OCI-LY1 (cell line): ENCODE measurements around the gene VSIR.

ENCODE experiments used
- H2AFZ ChIP-seq: fragments of 200-600 bp; sonication (generic), shearing (Covaris generic); 2 replicates; pipeline ENCODE4 v1.6.0; 2014; ENCODE audit warnings: antibody characterized with exemption, mild to moderate bottlenecking, low read length
- H3F3A ChIP-seq: fragments of 200-600 bp; sonication (generic), shearing (Covaris generic); 2 replicates; pipeline ENCODE4 v1.6.0; 2014; ENCODE audit warnings: mild to moderate bottlenecking, antibody characterized with exemption, low read length, moderate library complexity; ENCODE audit not compliant: insufficient read depth
- H3K27ac ChIP-seq: fragments of 200-600 bp; sonication (generic); 2 replicates; pipeline ENCODE4 v1.5.1; 2014; ENCODE audit warnings: low read length, mixed run types, mild to moderate bottlenecking, low read depth; ENCODE audit not compliant: poor library complexity, severe bottlenecking
- H3K27me3 ChIP-seq: fragments of 200-600 bp; sonication (generic); 2 replicates; pipeline ENCODE4 v1.6.0; 2014; ENCODE audit warnings: antibody characterized with exemption, mild to moderate bottlenecking, low read length, moderate library complexity; ENCODE audit not compliant: insufficient read depth
- H3K36me3 ChIP-seq: fragments of 200-600 bp; sonication (generic); 2 replicates; pipeline ENCODE4 v1.6.1; 2014; ENCODE audit warnings: mild to moderate bottlenecking, antibody characterized with exemption, low read length, moderate library complexity, mixed read lengths; ENCODE audit not compliant: insufficient read depth
- H3K4me1 ChIP-seq: fragments of 200-600 bp; sonication (generic); 2 replicates; pipeline ENCODE4 v1.5.1; 2014; ENCODE audit warnings: mild to moderate bottlenecking, low read length, moderate library complexity; ENCODE audit not compliant: insufficient read depth, severe bottlenecking
- H3K4me2 ChIP-seq: fragments of 200-600 bp; sonication (generic), shearing (Covaris generic); 2 replicates; pipeline ENCODE4 v1.6.1; 2014; ENCODE audit warnings: low read length
- H3K4me3 ChIP-seq: fragments of 200-600 bp; sonication (generic); 2 replicates; pipeline ENCODE4 v1.5.1; 2014; ENCODE audit warnings: low read length, low read depth, mild to moderate bottlenecking, mixed read lengths; ENCODE audit not compliant: poor library complexity, severe bottlenecking
- H3K79me2 ChIP-seq: fragments of 200-600 bp; shearing (Covaris generic); 2 replicates; pipeline ENCODE4 v1.6.1; 2016; ENCODE audit warnings: mixed run types, low read length, mixed read lengths; ENCODE audit not compliant: insufficient read depth
- H3K9ac ChIP-seq: fragments of 200-600 bp; sonication (generic), shearing (Covaris generic); 2 replicates; pipeline ENCODE4 v1.6.1; 2014; ENCODE audit warnings: mild to moderate bottlenecking, low read length, mixed read lengths
- H3K9me2 ChIP-seq: fragments of 200-600 bp; sonication (generic), shearing (Covaris generic); 2 replicates; pipeline ENCODE4 v1.6.1; 2014; ENCODE audit warnings: low read depth, mild to moderate bottlenecking, low read length, mixed read lengths
- H3K9me3 ChIP-seq: fragments of 200-600 bp; shearing (Covaris generic); 2 replicates; pipeline ENCODE4 v1.6.1; 2014; ENCODE audit warnings: low read length, mixed read lengths
- H4K20me1 ChIP-seq: fragments of 200-600 bp; sonication (generic), shearing (Covaris generic); 2 replicates; pipeline ENCODE4 v1.6.0; 2016; ENCODE audit warnings: mild to moderate bottlenecking, low read length; ENCODE audit not compliant: insufficient read depth
- CTCF ChIP-seq: fragments of 200-600 bp; sonication (generic), shearing (Covaris generic); IDR thresholded peaks from 2 replicates; pipeline ENCODE4 v1.5.1; 2017; ENCODE audit warnings: mild to moderate bottlenecking, antibody characterized with exemption, low read length, moderate library complexity, mixed read lengths
- EZH2 ChIP-seq: fragments of 200-600 bp; sonication (generic), shearing (Covaris generic); IDR thresholded peaks from 2 replicates; pipeline ENCODE4 v1.8.0; 2017; ENCODE audit warnings: borderline replicate concordance, mixed run types, mild to moderate bottlenecking, antibody characterized with exemption, low read length, moderate library complexity, mixed read lengths

Gene VSIR

GRCh38 chr10:71765906-71766716 is 7.2 kb downstream of the VSIR start:
- H3K9me3 ChIP-seq: no peaks in the 10 kb centered on the region
- 0 out of 2 replicates have a peak, but pooled peaks cover 3% of the 10 kb centered on the region for H3K27me3 ChIP-seq
- H3K79me2 ChIP-seq: no peaks in the 10 kb centered on the region
- H3K27ac ChIP-seq: no peak overlapping the region
- no peak overlapping the region for H3K4me3 ChIP-seq
- H4K20me1 ChIP-seq: no peaks in the 10 kb centered on the region
- no peaks in the 10 kb centered on the region for H3K9me2 ChIP-seq
- H3F3A ChIP-seq: no peaks in the 10 kb centered on the region
- TF ChIP-seq EZH2 (no peak), CTCF (no peak)
- no peaks in the 10 kb centered on the region for H3K36me3 ChIP-seq
- H2AFZ ChIP-seq: no peak overlapping the region
- no peak overlapping the region for H3K9ac ChIP-seq
- peaks cover 14% of the 10 kb centered on the region for H3K4me1 ChIP-seq
- no peak overlapping the region for H3K4me2 ChIP-seq

- H3K9me3 ChIP-seq: no peaks in the 10 kb centered on the region
- H3K27ac ChIP-seq: no peak overlapping the region
- 0 out of 2 replicates have a peak, but pooled peaks cover 3% of the 10 kb centered on the region for H3K27me3 ChIP-seq
- H3F3A ChIP-seq: no peaks in the 10 kb centered on the region
- H3K4me2 ChIP-seq: no peak overlapping the region
- H2AFZ ChIP-seq: no peak overlapping the region
- peaks cover 14% of the 10 kb centered on the region for H3K4me1 ChIP-seq
- H3K9ac ChIP-seq: no peak overlapping the region
- H3K9me2 ChIP-seq: no peaks in the 10 kb centered on the region
- no peak for TF ChIP-seq CTCF
- no peak for TF ChIP-seq EZH2
- no peaks in the 10 kb centered on the region for H3K36me3 ChIP-seq
- H3K4me3 ChIP-seq: no peak overlapping the region
- H3K79me2 ChIP-seq: no peaks in the 10 kb centered on the region
- no peaks in the 10 kb centered on the region for H4K20me1 ChIP-seq
These were observed 8.0 kb downstream of the VSIR start for GRCh38 chr10:71765176-71765904.

- H3K27ac ChIP-seq: no peak overlapping the region
- peaks cover 2% of the 10 kb centered on the region for H3K4me1 ChIP-seq
- no peak overlapping the region for H3K9ac ChIP-seq
- no peak overlapping the region for H3K4me2 ChIP-seq
- no peak overlapping the region for H3K4me3 ChIP-seq
- no peaks in the 10 kb centered on the region for H3K79me2 ChIP-seq
- 0 out of 2 replicates have a peak, but pooled peaks cover 3% of the 10 kb centered on the region for H3K27me3 ChIP-seq
- H2AFZ ChIP-seq: no peak overlapping the region
- H3K36me3 ChIP-seq: no peaks in the 10 kb centered on the region
- H3K9me2 ChIP-seq: no peaks in the 10 kb centered on the region
- no peaks in the 10 kb centered on the region for H3F3A ChIP-seq
- H3K9me3 ChIP-seq: no peaks in the 10 kb centered on the region
- no peaks in the 10 kb centered on the region for H4K20me1 ChIP-seq
- TF ChIP-seq EZH2 (no peak), CTCF (no peak)
These were observed 9.8 kb downstream of the VSIR start for GRCh38 chr10:71763352-71764127.
